IMR-90 (cell line): ENCODE data around the gene TMEM8B. TPM values are rescaled to one million over a fixed set of nuclear protein-coding genes. Genes with fewer than 3 reads are reported as not detected.

Experiments used
- ATAC-seq: fragments of 200-7000 bp; cut with Tn5 transposase; 2 replicates; pipeline ENCODE4 v1.9.1; 2020; ENCODE audit warnings: low read depth, mild to moderate bottlenecking, moderate library complexity
- BruUV-seq: library from RNA; stranded (reverse); fragments of 400-500 nt; replicated peaks from 2 replicates; lab custom pipeline; 2021; lab: Mats Ljungman, UMichigan
- CTCF ChIA-PET: fragments of 300-600 bp; formaldehyde crosslinking; extraction: SDS; loops from one replicate; lab custom pipeline; 2021; ENCODE audit warnings: antibody characterized with exemption; lab: Yijun Ruan, JAX
- POLR2A ChIA-PET: fragments of 300-600 bp; sonication (Branson Sonifier 250); formaldehyde crosslinking; loops from one replicate; lab custom pipeline; 2022; ENCODE audit warnings: antibody characterized with exemption; ENCODE audit not compliant: unreplicated experiment; lab: Charles Lee
- DNase-seq: peaks from one replicate; pipeline ENCODE4 v3.0.0; 2013
- H2AFZ ChIP-seq: replicated peaks from 2 replicates; pipeline ENCODE3; 2013; ENCODE audit warnings: low read length, mild to moderate bottlenecking; ENCODE audit not compliant: poor library complexity
- H2AK5ac ChIP-seq: 2 replicates; pipeline ENCODE4 v1.6.1; 2013; ENCODE audit warnings: low read depth, low read length, inconsistent platforms
- H2AK9ac ChIP-seq: replicated peaks from 2 replicates; pipeline ENCODE3; 2013; ENCODE audit warnings: mild to moderate bottlenecking, low read depth, low read length, moderate library complexity; ENCODE audit not compliant: poor library complexity
- H2BK120ac ChIP-seq: 2 replicates; pipeline ENCODE4 v1.6.1; 2013; ENCODE audit warnings: low read depth, low read length, inconsistent platforms
- H2BK15ac ChIP-seq: 3 replicates; pipeline ENCODE4 v1.6.1; 2013; ENCODE audit warnings: low read depth, low read length, inconsistent platforms
- H2BK20ac ChIP-seq: 2 replicates; pipeline ENCODE4 v1.6.1; 2013; ENCODE audit warnings: low read depth, mild to moderate bottlenecking, inconsistent platforms, low read length, moderate library complexity
- H2BK5ac ChIP-seq: 2 replicates; pipeline ENCODE4 v1.6.1; 2013; ENCODE audit warnings: mild to moderate bottlenecking, low read depth, low read length, inconsistent platforms; ENCODE audit not compliant: poor library complexity, severe bottlenecking
- H3K14ac ChIP-seq: replicated peaks from 2 replicates; pipeline ENCODE4 v1.6.1; 2013; ENCODE audit warnings: low read depth, low read length, inconsistent platforms
- H3K18ac ChIP-seq: 2 replicates; pipeline ENCODE4 v1.6.1; 2013; ENCODE audit warnings: low read depth, low read length, control low read depth
- H3K23ac ChIP-seq: 2 replicates; pipeline ENCODE4 v1.6.1; 2013; ENCODE audit warnings: low read depth, low read length, inconsistent platforms
- H3K27ac ChIP-seq: 2 replicates; pipeline ENCODE4 v1.5.1; 2013; ENCODE audit warnings: mild to moderate bottlenecking, control low read depth, low read length; ENCODE audit not compliant: insufficient read depth
- H3K27me3 ChIP-seq: 2 replicates; pipeline ENCODE4 v1.6.1; 2013; ENCODE audit warnings: low read length; ENCODE audit not compliant: control insufficient read depth, insufficient read depth
- H3K36me3 ChIP-seq: 2 replicates; pipeline ENCODE4 v1.6.1; 2013; ENCODE audit warnings: low read length, mixed read lengths; ENCODE audit not compliant: control insufficient read depth, insufficient read depth
- H3K4ac ChIP-seq: 2 replicates; pipeline ENCODE4 v1.6.1; 2013; ENCODE audit warnings: low read depth, low read length, inconsistent platforms
- H3K4me1 ChIP-seq: 2 replicates; pipeline ENCODE4 v1.6.1; 2013; ENCODE audit warnings: low read length, mixed read lengths; ENCODE audit not compliant: control insufficient read depth, insufficient read depth
- H3K4me2 ChIP-seq: 2 replicates; pipeline ENCODE4 v1.6.1; 2013; ENCODE audit warnings: low read depth, mild to moderate bottlenecking, control low read depth, low read length, moderate library complexity
- H3K4me3 ChIP-seq: 2 replicates; pipeline ENCODE4 v1.5.1; 2013; ENCODE audit warnings: low read depth, mild to moderate bottlenecking, control low read depth, low read length, moderate library complexity; ENCODE audit not compliant: insufficient read depth
- H3K56ac ChIP-seq: 2 replicates; pipeline ENCODE4 v1.6.1; 2013; ENCODE audit warnings: low read length, inconsistent platforms; ENCODE audit not compliant: insufficient read depth; ENCODE audit errors: extremely low read depth
- H3K79me1 ChIP-seq, 2 experiments: 2 replicates each; pipeline ENCODE4 v1.6.1; 2013; ENCODE audit warnings: low read length in 2 of 2, inconsistent platforms in 1 of 2, low read depth in 1 of 2
- H3K9ac ChIP-seq: 2 replicates; pipeline ENCODE4 v1.6.1; 2013; ENCODE audit warnings: low read depth, low read length, control low read depth
- H3K9me1 ChIP-seq: 2 replicates; pipeline ENCODE4 v1.6.1; 2013; ENCODE audit warnings: low read length, inconsistent platforms; ENCODE audit not compliant: insufficient read depth
- H3K9me3 ChIP-seq: 2 replicates; pipeline ENCODE4 v1.6.1; 2013; ENCODE audit warnings: low read length; ENCODE audit not compliant: control insufficient read depth, insufficient read depth
- H4K20me1 ChIP-seq: 2 replicates; pipeline ENCODE4 v1.6.1; 2013; ENCODE audit warnings: low read length, inconsistent platforms; ENCODE audit not compliant: insufficient read depth
- H4K5ac ChIP-seq: 2 replicates; pipeline ENCODE4 v1.6.1; 2013; ENCODE audit warnings: mild to moderate bottlenecking, low read depth, low read length, control low read depth
- H4K8ac ChIP-seq, 2 experiments: 2 replicates each; pipeline ENCODE4 v1.6.1; 2013; ENCODE audit warnings: low read depth in 2 of 2, low read length in 2 of 2, control low read depth in 1 of 2, inconsistent platforms in 1 of 2
- H4K91ac ChIP-seq: 2 replicates; pipeline ENCODE4 v1.6.1; 2013; ENCODE audit warnings: low read depth, low read length, inconsistent platforms; ENCODE audit not compliant: insufficient read depth
- CEBPB ChIP-seq: IDR thresholded peaks from 2 replicates; pipeline ENCODE4 v1.6.1; 2012; ENCODE audit warnings: low read depth, low read length, improper control_type of control experiment
- CHD1 ChIP-seq: IDR thresholded peaks from 2 replicates; pipeline ENCODE4 v1.6.1; 2012; ENCODE audit warnings: low read depth, low read length, improper control_type of control experiment
- CTCF ChIP-seq: conservative IDR thresholded peaks from 2 replicates; pipeline ENCODE4 v1.5.1; 2012; ENCODE audit warnings: mild to moderate bottlenecking, low read depth, low read length, improper control_type of control experiment
- ELK1 ChIP-seq: fragments of 150-350 bp; IDR thresholded peaks from 2 replicates; pipeline ENCODE4 v1.6.1; 2016; ENCODE audit warnings: low read depth, mild to moderate bottlenecking, low read length, moderate library complexity, borderline replicate concordance
- FOS ChIP-seq: fragments of 150-350 bp; IDR thresholded peaks from 2 replicates; pipeline ENCODE4 v1.6.1; 2016; ENCODE audit warnings: low read depth, low read length
- MAZ ChIP-seq: IDR thresholded peaks from 2 replicates; pipeline ENCODE4 v1.6.1; 2012; ENCODE audit warnings: low read depth, mild to moderate bottlenecking, low read length, improper control_type of control experiment, moderate library complexity, borderline replicate concordance
- MXI1 ChIP-seq: IDR thresholded peaks from 2 replicates; pipeline ENCODE4 v1.6.1; 2012; ENCODE audit warnings: low read depth, mild to moderate bottlenecking, low read length, moderate library complexity, borderline replicate concordance
- NFE2L2 ChIP-seq: fragments of 150-350 bp; IDR thresholded peaks from 2 replicates; pipeline ENCODE4 v1.6.1; 2016; ENCODE audit warnings: low read depth, mild to moderate bottlenecking, low read length
- POLR2A ChIP-seq: IDR thresholded peaks from 2 replicates; pipeline ENCODE4 v1.6.1; 2012; ENCODE audit warnings: mild to moderate bottlenecking, low read depth, low read length
- RAD21 ChIP-seq: IDR thresholded peaks from 2 replicates; pipeline ENCODE4 v1.6.1; 2012; ENCODE audit warnings: low read length, improper control_type of control experiment
- RFX5 ChIP-seq: IDR thresholded peaks from 2 replicates; pipeline ENCODE4 v1.8.0; 2012; ENCODE audit warnings: low read depth, mild to moderate bottlenecking, low read length, moderate library complexity
- SMC3 ChIP-seq: fragments of 150-350 bp; IDR thresholded peaks from 2 replicates; pipeline ENCODE4 v1.6.1; 2016; ENCODE audit warnings: low read depth, mild to moderate bottlenecking, antibody characterized with exemption, low read length, moderate library complexity
- USF2 ChIP-seq: fragments of 150-350 bp; IDR thresholded peaks from 2 replicates; pipeline ENCODE4 v1.6.1; 2017; ENCODE audit warnings: mild to moderate bottlenecking, antibody characterized with exemption, low read length, low read depth
- dilution Hi-C: fragments of 300-500 bp; cut with HindIII; formaldehyde crosslinking; loops from one replicate; pipeline ENCODE4 v1.14.3; 2018; ENCODE audit warnings: low sequenced_read_pairs; ENCODE audit not compliant: unreplicated experiment
- in situ Hi-C: fragments of 300-500 bp; cut with MboI; formaldehyde crosslinking; loops from 3 replicates; pipeline ENCODE4 v1.14.3; 2019; ENCODE audit warnings: low sequenced_read_pairs, inconsistent platforms, mixed read lengths
- intact Hi-C: fragments of 100-400 bp; cut with micrococcal nuclease; formaldehyde crosslinking; loops from 2 replicates; pipeline ENCODE4 v1.10.0; 2022
- polyA plus RNA-seq, 3 experiments: library from polyadenylated mRNA; depleted of rRNA; stranded (reverse); fragments of >200 nt; gene quantifications; 2 replicates each; pipeline ENCODE4 v1.2.3, GENCODE V29; 2012; ENCODE audit warnings: low replicate concordance in 1 of 3
- total RNA-seq: library from RNA; depleted of rRNA; stranded (reverse); fragments of >200 nt; gene quantifications from 2 replicates; pipeline ENCODE4 v1.2.3, GENCODE V29; 2012

TMEM8B gene
- total and polyA plus RNA-seq, 2 of the 4 experiments (the other 2 are of a cell fraction), result 0.72 to 8.3 TPM

- TF ChIP-seq ELK1 (no peak), FOS (no peak), NFE2L2 (no peak)
Measured at GRCh38 chr9:35781066-35781465, 48.0 kb upstream of the TMEM8B start (continued).

- no peak overlapping the region for H3K56ac ChIP-seq
- H4K91ac ChIP-seq, result no peak overlapping the region
- H3K36me3 ChIP-seq, result no peaks in the 10 kb centered on the region
- H3K79me1 ChIP-seq, result no peaks in the 10 kb centered on the region
- in situ Hi-C loops, result no loop called here
- H3K9me3 ChIP-seq, result no peaks in the 10 kb centered on the region
- intact Hi-C loops, result no loop called here
- no peak overlapping the region for H3K4me2 ChIP-seq
- no peak overlapping the region for H3K27ac ChIP-seq
- no peak overlapping the region for H3K4me3 ChIP-seq
- no TSS peak for BruUV-seq
- H2AFZ ChIP-seq, result no peak overlapping the region
- no peak overlapping the region for H4K8ac ChIP-seq
- H3K4me1 ChIP-seq, result no peaks in the 10 kb centered on the region
- ChIA-PET POLR2A (no interaction called here), CTCF (no interaction called here)
- no peak overlapping the region for H2BK5ac ChIP-seq
- ATAC-seq (no peak), DNase-seq (no peak)
- TF ChIP-seq MXI1 (no peak), FOS (no peak), CTCF (no peak), USF2 (no peak), MAZ (no peak), CHD1 (no peak), POLR2A (no peak), RFX5 (no peak), CEBPB (no peak), SMC3 (no peak), RAD21 (no peak)
- H2AK9ac ChIP-seq, result no peak overlapping the region
- no peaks in the 10 kb centered on the region for H4K20me1 ChIP-seq
- H4K5ac ChIP-seq, result no peak overlapping the region
- H2AK5ac ChIP-seq, result no peak overlapping the region
- no peak overlapping the region for H3K23ac ChIP-seq
- H2BK15ac ChIP-seq, result no peak overlapping the region
- H3K9ac ChIP-seq, result no peak overlapping the region
- no peak overlapping the region for H2BK120ac ChIP-seq
- no peaks in the 10 kb centered on the region; the same call in 1 of the 2 replicates for H3K9me1 ChIP-seq
- no peak overlapping the region for H3K14ac ChIP-seq
- H3K27me3 ChIP-seq, result peaks cover 39% of the 10 kb centered on the region
- H2BK20ac ChIP-seq, result no peak overlapping the region
- dilution Hi-C loops, result no loop called here
- no peak overlapping the region for H3K18ac ChIP-seq
- no peak overlapping the region for H3K4ac ChIP-seq
Measured at GRCh38 chr9:35783418-35783817, 45.6 kb upstream of the TMEM8B start.
